RWPE2 (cell line): Measurements from ENCODE around the gene DUSP16.
"Not testable (repeated sequence)": the region's sequence is repeated elsewhere in the genome, so short reads cannot be mapped to it uniquely, and the experiment has no call there.

ENCODE experiments used
- ATAC-seq: fragments of 200-7000 bp; cut with Tn5 transposase; 3 replicates; pipeline ENCODE4 v1.9.1; 2021; ENCODE audit warnings: low read depth
- DNase-seq: peaks from one replicate; pipeline ENCODE4 v3.0.0-alpha.2; 2020; ENCODE audit warnings: low spot score
- H3K27ac ChIP-seq: fragments of 450-650 bp; 2 replicates; pipeline ENCODE4 v1.5.1; 2017; ENCODE audit warnings: mild to moderate bottlenecking; ENCODE audit not compliant: poor library complexity, severe bottlenecking
- H3K27me3 ChIP-seq: fragments of 250-450 bp; sonication (Bioruptor Pico); 2 replicates; pipeline ENCODE4 v1.5.1; 2021; ENCODE audit warnings: mild to moderate bottlenecking, moderate library complexity; ENCODE audit not compliant: insufficient read depth, poor library complexity, severe bottlenecking
- H3K36me3 ChIP-seq: fragments of 250-450 bp; sonication (Bioruptor Pico); 2 replicates; pipeline ENCODE4 v1.5.1; 2020; ENCODE audit warnings: low read depth, mild to moderate bottlenecking, moderate library complexity
- H3K4me1 ChIP-seq: fragments of 250-450 bp; sonication (Bioruptor Pico); 2 replicates; pipeline ENCODE4 v1.5.1; 2021; ENCODE audit warnings: mild to moderate bottlenecking, moderate library complexity; ENCODE audit not compliant: insufficient read depth, poor library complexity, severe bottlenecking
- H3K4me3 ChIP-seq: fragments of 250-450 bp; sonication (Bioruptor Pico); 2 replicates; pipeline ENCODE4 v1.5.1; 2021; ENCODE audit warnings: mild to moderate bottlenecking, moderate library complexity; ENCODE audit not compliant: severe bottlenecking
- H3K9me3 ChIP-seq: fragments of 250-450 bp; sonication (Bioruptor Pico); 2 replicates; pipeline ENCODE4 v1.5.1; 2021; ENCODE audit warnings: mild to moderate bottlenecking, moderate library complexity; ENCODE audit not compliant: severe bottlenecking
- TF ChIP-seq, protein P1 (sequence below): fragments of 450-650 bp; IDR thresholded peaks from one replicate; pipeline ENCODE4 v1.5.1; 2017; ENCODE audit warnings: mild to moderate bottlenecking, moderate library complexity; ENCODE audit not compliant: poor library complexity, severe bottlenecking

Gene DUSP16

DNA sequence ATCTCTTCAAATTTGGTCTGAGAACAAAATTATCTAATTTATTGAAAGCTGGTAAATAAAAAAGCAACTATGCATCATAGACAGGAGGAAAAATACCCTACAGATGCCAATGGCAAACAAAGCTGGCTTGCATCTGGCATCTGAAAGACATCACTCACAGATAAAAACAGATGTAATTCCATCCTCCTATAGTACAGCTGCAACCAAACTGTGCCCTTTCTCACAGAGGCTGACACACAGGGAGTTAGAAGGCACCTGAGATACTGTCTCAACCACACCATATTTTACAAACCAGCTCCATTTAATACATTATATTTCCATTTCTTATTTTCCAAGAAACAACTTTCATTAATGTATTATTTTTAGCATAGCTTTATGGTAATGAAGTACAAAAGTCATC lies 39.4 kb downstream of the DUSP16 start:
- TF ChIP-seq, protein P1, sequence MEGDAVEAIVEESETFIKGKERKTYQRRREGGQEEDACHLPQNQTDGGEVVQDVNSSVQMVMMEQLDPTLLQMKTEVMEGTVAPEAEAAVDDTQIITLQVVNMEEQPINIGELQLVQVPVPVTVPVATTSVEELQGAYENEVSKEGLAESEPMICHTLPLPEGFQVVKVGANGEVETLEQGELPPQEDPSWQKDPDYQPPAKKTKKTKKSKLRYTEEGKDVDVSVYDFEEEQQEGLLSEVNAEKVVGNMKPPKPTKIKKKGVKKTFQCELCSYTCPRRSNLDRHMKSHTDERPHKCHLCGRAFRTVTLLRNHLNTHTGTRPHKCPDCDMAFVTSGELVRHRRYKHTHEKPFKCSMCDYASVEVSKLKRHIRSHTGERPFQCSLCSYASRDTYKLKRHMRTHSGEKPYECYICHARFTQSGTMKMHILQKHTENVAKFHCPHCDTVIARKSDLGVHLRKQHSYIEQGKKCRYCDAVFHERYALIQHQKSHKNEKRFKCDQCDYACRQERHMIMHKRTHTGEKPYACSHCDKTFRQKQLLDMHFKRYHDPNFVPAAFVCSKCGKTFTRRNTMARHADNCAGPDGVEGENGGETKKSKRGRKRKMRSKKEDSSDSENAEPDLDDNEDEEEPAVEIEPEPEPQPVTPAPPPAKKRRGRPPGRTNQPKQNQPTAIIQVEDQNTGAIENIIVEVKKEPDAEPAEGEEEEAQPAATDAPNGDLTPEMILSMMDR = no peak
- Histone ChIP-seq H3K9me3 (no peaks in the 10 kb centered on the region), H3K36me3 (no peaks in the 10 kb centered on the region), H3K27me3 (no peaks in the 10 kb centered on the region), H3K4me1 (no peaks in the 10 kb centered on the region), H3K27ac (no peak overlapping the region), H3K4me3 (no peak overlapping the region)
- DNase-seq (no peak), ATAC-seq (no peak)

DNA sequence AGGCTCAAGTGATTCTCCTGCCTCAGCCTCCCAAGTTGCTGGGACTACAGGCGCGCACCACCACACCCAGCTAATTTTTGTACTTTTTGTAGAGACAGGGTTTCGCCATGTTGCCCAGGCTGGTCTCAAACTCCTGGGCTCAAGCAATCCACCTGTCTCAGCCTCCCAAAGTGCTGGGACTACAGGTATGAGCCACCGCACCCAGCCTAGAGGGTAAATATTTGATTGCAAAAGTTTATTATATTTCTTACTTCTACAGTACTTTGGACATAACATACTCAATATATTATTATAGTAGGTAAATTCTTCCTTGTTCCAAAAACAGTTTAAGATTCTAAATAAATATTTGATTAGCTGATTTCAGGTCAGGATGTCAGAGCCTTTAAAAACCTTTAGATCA lies 40.0 kb downstream of the DUSP16 start:
- H3K27me3 ChIP-seq, H3K4me3 ChIP-seq, H3K9me3 ChIP-seq, H3K27ac ChIP-seq, H3K4me1 ChIP-seq, DNase-seq, ATAC-seq, H3K36me3 ChIP-seq: not testable (repeated sequence)

DNA sequence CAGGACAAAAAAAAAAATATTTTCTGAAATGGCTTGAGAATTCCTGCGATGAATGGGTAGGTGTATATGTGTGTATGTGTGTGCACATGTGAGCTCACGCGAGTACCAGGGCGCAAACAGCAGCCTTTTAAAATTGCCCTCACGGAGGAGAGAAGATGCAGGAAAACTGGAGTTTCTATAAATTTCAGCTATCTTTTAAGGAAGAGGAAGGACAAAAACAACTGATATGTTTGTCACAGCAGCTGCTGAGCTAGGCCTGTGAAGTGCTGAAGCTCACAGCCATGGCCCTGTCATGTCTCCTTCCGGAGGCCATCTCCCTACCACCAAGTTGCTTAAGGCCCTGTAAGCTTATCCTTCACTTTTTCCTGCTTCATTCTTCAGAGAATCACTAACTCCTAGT lies 40.8 kb downstream of the DUSP16 start:
- Histone ChIP-seq H3K4me3 (no peak overlapping the region), H3K36me3 (no peaks in the 10 kb centered on the region), H3K27me3 (no peaks in the 10 kb centered on the region), H3K27ac (no peak overlapping the region), H3K4me1 (no peaks in the 10 kb centered on the region), H3K9me3 (no peaks in the 10 kb centered on the region)
- ATAC-seq = no peak
- TF ChIP-seq, protein P1 = no peak
- no peak for DNase-seq

DNA sequence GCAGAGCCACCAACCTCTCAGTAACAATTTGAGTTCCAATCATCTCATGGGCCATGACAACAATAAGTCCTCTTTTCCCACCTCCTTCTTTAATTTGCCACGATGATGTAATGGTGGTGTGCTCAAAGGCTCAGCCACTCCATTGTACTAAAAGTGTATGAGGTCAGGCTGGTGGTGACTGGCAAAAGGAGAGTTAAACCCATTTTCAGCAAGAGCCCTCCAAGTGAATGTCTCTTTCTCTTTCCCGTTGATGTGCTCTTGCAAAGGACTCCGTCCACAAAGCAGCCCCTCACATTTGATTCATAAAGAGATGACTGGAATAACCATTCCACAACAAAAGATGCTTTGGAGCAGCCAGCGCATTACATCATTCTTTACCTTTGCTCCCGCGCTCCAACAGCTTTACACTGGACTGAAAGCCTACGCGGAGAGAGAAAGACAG lies 41.6 kb downstream of the DUSP16 start:
- DNase-seq = no peak
- Histone ChIP-seq H3K27me3 (no peaks in the 10 kb centered on the region), H3K4me1 (no peaks in the 10 kb centered on the region), H3K9me3 (no peaks in the 10 kb centered on the region), H3K4me3 (no peak overlapping the region), H3K27ac (no peak overlapping the region), H3K36me3 (no peaks in the 10 kb centered on the region)
- ATAC-seq = no peak
- TF ChIP-seq, protein P1 = no peak

- Histone ChIP-seq H3K36me3 (no peaks in the 10 kb centered on the region), H3K4me1 (no peaks in the 10 kb centered on the region), H3K27ac (no peak overlapping the region), H3K9me3 (no peaks in the 10 kb centered on the region), H3K27me3 (no peaks in the 10 kb centered on the region), H3K4me3 (no peak overlapping the region)
- no peak for ATAC-seq
- DNase-seq = no peak
- TF ChIP-seq, protein P1 = no peak
Observed at GRCh38 chr12:12520273-12520672, 42.4 kb downstream of the DUSP16 start.
